ENCODE data around the gene FBXO7.

Gene FBXO7

DNA sequence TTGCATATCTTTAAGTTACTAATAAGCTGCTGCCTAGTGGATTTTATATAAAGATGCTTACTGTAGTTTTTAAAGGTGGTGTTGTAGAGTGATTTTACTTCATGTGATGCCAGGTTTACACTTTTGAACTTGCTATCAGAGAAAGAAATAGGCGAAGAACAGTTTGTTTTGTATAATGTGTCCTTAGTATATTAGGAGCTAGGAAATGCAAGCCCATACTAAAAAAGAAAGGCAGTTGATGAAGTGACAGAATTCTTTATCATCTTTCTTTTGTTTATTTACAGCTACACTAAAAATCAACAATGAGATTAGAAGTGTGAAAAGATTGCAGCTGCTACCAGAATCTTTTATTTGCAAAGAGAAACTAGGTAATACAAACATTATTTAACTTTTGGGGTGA is 12.8 kb downstream of the FBXO7 start:
- TF ChIP-seq FOXP2 (optimal IDR thresholded peaks at IDR 0.05; ENCODE audit: borderline replicate concordance, extremely low read depth, extremely low read length, insufficient read depth): no peak
- TF ChIP-seq SIN3A (IDR thresholded peaks at IDR 0.05; ENCODE audit: borderline replicate concordance, insufficient read depth, low read length): no peak
- TF ChIP-seq, protein P1, sequence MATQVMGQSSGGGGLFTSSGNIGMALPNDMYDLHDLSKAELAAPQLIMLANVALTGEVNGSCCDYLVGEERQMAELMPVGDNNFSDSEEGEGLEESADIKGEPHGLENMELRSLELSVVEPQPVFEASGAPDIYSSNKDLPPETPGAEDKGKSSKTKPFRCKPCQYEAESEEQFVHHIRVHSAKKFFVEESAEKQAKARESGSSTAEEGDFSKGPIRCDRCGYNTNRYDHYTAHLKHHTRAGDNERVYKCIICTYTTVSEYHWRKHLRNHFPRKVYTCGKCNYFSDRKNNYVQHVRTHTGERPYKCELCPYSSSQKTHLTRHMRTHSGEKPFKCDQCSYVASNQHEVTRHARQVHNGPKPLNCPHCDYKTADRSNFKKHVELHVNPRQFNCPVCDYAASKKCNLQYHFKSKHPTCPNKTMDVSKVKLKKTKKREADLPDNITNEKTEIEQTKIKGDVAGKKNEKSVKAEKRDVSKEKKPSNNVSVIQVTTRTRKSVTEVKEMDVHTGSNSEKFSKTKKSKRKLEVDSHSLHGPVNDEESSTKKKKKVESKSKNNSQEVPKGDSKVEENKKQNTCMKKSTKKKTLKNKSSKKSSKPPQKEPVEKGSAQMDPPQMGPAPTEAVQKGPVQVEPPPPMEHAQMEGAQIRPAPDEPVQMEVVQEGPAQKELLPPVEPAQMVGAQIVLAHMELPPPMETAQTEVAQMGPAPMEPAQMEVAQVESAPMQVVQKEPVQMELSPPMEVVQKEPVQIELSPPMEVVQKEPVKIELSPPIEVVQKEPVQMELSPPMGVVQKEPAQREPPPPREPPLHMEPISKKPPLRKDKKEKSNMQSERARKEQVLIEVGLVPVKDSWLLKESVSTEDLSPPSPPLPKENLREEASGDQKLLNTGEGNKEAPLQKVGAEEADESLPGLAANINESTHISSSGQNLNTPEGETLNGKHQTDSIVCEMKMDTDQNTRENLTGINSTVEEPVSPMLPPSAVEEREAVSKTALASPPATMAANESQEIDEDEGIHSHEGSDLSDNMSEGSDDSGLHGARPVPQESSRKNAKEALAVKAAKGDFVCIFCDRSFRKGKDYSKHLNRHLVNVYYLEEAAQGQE (IDR thresholded peaks at IDR 0.05; ENCODE audit: insufficient read depth in 1 of 2, low read depth in 2 of 2, low read length in 2 of 2): no peak
- no peak for TF ChIP-seq TAF1 (IDR thresholded peaks at IDR 0.05; ENCODE audit: borderline replicate concordance, insufficient read depth, low read length)
- TF ChIP-seq POLR2AphosphoS5 (IDR thresholded peaks at IDR 0.05; ENCODE audit: low read depth, low read length): no peak

DNA sequence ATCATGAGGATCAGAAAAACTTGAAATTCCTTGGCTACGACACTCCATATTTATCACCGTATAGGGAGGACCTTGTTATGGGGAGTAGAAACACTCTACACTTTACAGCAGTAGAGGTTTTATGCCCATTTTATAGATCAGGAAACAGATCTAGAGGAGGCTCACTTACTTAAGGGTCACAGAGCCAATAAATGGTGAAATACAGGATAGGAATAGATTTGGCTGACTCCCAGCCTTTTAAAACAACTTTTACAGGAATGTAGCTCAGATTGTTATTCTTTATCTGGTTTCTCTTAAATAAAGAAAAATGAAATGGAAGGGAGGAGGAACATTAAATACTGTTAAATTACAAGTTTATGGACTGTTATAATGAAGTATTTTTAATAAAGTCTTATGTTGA is 14.8 kb downstream of the FBXO7 start:
- TF ChIP-seq POLR2AphosphoS5 (IDR thresholded peaks at IDR 0.05; ENCODE audit: low read depth, low read length) (no peak), FOXP2 (optimal IDR thresholded peaks at IDR 0.05; ENCODE audit: borderline replicate concordance, extremely low read depth, extremely low read length, insufficient read depth) (no peak), SIN3A (IDR thresholded peaks at IDR 0.05; ENCODE audit: borderline replicate concordance, insufficient read depth, low read length) (no peak), TAF1 (IDR thresholded peaks at IDR 0.05; ENCODE audit: borderline replicate concordance, insufficient read depth, low read length) (no peak)
- TF ChIP-seq, protein P1 (IDR thresholded peaks at IDR 0.05; ENCODE audit: insufficient read depth in 1 of 2, low read depth in 2 of 2, low read length in 2 of 2): no peak

DNA sequence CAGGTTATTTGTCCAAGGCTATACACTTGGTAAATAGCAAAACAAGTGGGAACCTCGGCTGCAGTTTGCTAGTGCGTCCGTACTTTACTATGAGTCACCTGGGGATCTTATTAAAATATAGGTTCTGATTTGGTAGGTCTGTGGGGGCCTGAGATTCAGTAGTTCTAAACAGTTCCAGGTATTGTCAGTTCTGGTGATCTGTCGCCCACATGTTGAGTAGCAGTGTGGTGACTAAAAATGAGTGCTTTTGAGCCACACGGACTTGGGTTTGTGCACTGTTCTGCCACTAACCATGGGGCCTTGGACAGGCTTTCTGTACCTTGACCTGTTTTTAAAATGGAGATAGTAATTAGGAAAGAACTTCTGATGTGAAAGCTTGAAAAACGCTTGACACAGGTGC is 15.7 kb downstream of the FBXO7 start:
- TF ChIP-seq POLR2AphosphoS5 (IDR thresholded peaks at IDR 0.05; ENCODE audit: low read depth, low read length): no peak
- TF ChIP-seq FOXP2 (optimal IDR thresholded peaks at IDR 0.05; ENCODE audit: borderline replicate concordance, extremely low read depth, extremely low read length, insufficient read depth): no peak
- TF ChIP-seq, protein P1 (IDR thresholded peaks at IDR 0.05; ENCODE audit: insufficient read depth in 1 of 2, low read depth in 2 of 2, low read length in 2 of 2): no peak
- no peak for TF ChIP-seq TAF1 (IDR thresholded peaks at IDR 0.05; ENCODE audit: borderline replicate concordance, insufficient read depth, low read length)
- no peak for TF ChIP-seq SIN3A (IDR thresholded peaks at IDR 0.05; ENCODE audit: borderline replicate concordance, insufficient read depth, low read length)

DNA sequence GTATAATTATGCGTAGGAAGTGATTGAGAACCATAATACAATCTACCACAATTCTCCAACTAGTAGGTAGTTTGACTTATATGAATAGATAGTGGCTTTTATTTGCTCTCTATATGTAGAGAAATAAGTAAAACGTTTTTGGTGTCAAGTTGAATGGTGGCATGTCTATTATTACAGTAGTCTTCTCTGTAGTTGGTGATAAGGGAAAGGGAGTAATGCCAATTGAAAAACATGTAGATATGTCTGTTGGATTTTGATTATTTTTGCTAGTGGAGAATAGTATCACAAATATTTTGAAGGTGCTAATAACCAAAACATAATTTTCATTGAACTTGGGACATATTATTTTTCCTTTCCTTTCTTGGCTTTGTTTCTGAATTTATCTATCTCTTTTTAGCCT is 17.5 kb downstream of the FBXO7 start:
- TF ChIP-seq SIN3A (IDR thresholded peaks at IDR 0.05; ENCODE audit: borderline replicate concordance, insufficient read depth, low read length): no peak
- TF ChIP-seq TAF1 (IDR thresholded peaks at IDR 0.05; ENCODE audit: borderline replicate concordance, insufficient read depth, low read length): no peak

DNA sequence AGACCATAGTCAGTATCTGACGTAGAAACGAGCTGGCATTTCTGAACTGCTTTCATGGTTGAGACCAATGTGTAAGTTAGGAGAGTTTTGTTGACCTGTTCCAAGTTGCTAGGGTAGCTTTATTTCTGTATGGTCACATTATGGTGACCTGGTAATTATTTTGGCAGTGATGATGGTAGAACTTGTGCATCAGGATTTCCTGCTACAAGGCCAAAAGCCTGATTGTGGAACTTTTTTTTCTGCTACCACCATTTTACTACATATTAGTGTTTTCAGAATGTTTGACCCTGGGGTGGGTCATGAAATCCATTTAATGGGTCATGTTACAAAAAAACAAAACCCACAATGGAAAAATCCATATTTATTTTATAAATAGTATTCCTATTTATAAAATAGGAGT is 18.9 kb downstream of the FBXO7 start:
- no peak for TF ChIP-seq SIN3A (IDR thresholded peaks at IDR 0.05; ENCODE audit: borderline replicate concordance, insufficient read depth, low read length)
- TF ChIP-seq TAF1 (IDR thresholded peaks at IDR 0.05; ENCODE audit: borderline replicate concordance, insufficient read depth, low read length): no peak
- TF ChIP-seq, protein P1 (IDR thresholded peaks at IDR 0.05; ENCODE audit: insufficient read depth in 1 of 2, low read depth in 2 of 2, low read length in 2 of 2): no peak
- no peak for TF ChIP-seq POLR2AphosphoS5 (IDR thresholded peaks at IDR 0.05; ENCODE audit: low read depth, low read length)
- TF ChIP-seq FOXP2 (optimal IDR thresholded peaks at IDR 0.05; ENCODE audit: borderline replicate concordance, extremely low read depth, extremely low read length, insufficient read depth): no peak
